CD4-positive, CD25-positive, alpha-beta regulatory T cell (primary cell): Measurements from ENCODE around the gene SLC15A1. TPM values are rescaled to one million over a fixed set of nuclear protein-coding genes. Genes with fewer than 3 reads are reported as not detected.

Source experiments
- ATAC-seq, 2 donors: fragments of 150-1000 bp; cut with Tn5 transposase; one replicate each; pipeline ENCODE4 v1.10.0; 2021; ENCODE audit warnings: low read depth in 2 of 2, moderate number of reproducible peaks in 2 of 2, moderate library complexity in 1 of 2
- DNase-seq, 3 donors: peaks; one replicate each; pipeline versions ENCODE4 v3.0.0 to v3.0.0-alpha.2; 2012 to 2022; ENCODE audit warnings: mixed read lengths in 1 of 3
- H3K27ac ChIP-seq: one replicate; pipeline ENCODE4 v1.7.0; 2013; ENCODE audit warnings: mild to moderate bottlenecking, low read length; ENCODE audit not compliant: insufficient read depth, poor library complexity, severe bottlenecking
- H3K27me3 ChIP-seq: one replicate; pipeline ENCODE4 v1.7.0; 2013; ENCODE audit warnings: low read length; ENCODE audit not compliant: control insufficient read depth, insufficient read depth
- H3K36me3 ChIP-seq: one replicate; pipeline ENCODE4 v1.7.0; 2013; ENCODE audit warnings: mild to moderate bottlenecking, low read length, moderate library complexity; ENCODE audit not compliant: control insufficient read depth, insufficient read depth
- H3K4me1 ChIP-seq: 2 replicates; pipeline ENCODE4 v1.7.0; 2013; ENCODE audit warnings: mild to moderate bottlenecking, low read length; ENCODE audit not compliant: insufficient read depth, control insufficient read depth, poor library complexity, severe bottlenecking
- H3K4me3 ChIP-seq: one replicate; pipeline ENCODE4 v1.7.0; 2013; ENCODE audit warnings: low read depth, mild to moderate bottlenecking, low read length, moderate library complexity
- H3K9me3 ChIP-seq, 2 experiments: 1 replicate in 1 of 2; 2 replicates in 1 of 2; pipeline ENCODE4 v1.7.0; 2013; ENCODE audit warnings: low read length in 2 of 2, mild to moderate bottlenecking in 1 of 2, moderate library complexity in 1 of 2; ENCODE audit not compliant: control insufficient read depth in 2 of 2
- H3K27ac Mint-ChIP-seq, 3 donors: one replicate each; pipeline ENCODE4 v1.8.0; 2020 to 2022; ENCODE audit warnings: mild to moderate bottlenecking in 3 of 3, mixed read lengths in 3 of 3, moderate library complexity in 2 of 3
- H3K27me3 Mint-ChIP-seq: one replicate; pipeline ENCODE4 v1.8.0; 2022; ENCODE audit warnings: mild to moderate bottlenecking, mixed read lengths
- H3K36me3 Mint-ChIP-seq: one replicate; pipeline ENCODE4 v1.8.0; 2020; ENCODE audit warnings: mixed read lengths
- H3K4me1 Mint-ChIP-seq, 4 donors: one replicate each; pipeline ENCODE4 v1.8.0; 2020 to 2022; ENCODE audit warnings: mixed read lengths in 4 of 4, mild to moderate bottlenecking in 1 of 4
- H3K4me3 Mint-ChIP-seq, 4 donors: one replicate each; pipeline ENCODE4 v1.8.0; 2020 to 2022; ENCODE audit warnings: mild to moderate bottlenecking in 4 of 4, mixed read lengths in 4 of 4, moderate library complexity in 3 of 4
- H3K9me3 Mint-ChIP-seq, 7 donors: one replicate each; pipeline ENCODE4 v1.8.0; 2020 to 2022; ENCODE audit warnings: mixed read lengths in 7 of 7, mild to moderate bottlenecking in 3 of 7, moderate library complexity in 2 of 7
- polyA plus RNA-seq, 4 donors: library from polyadenylated mRNA; unstranded; fragments of 300-500 nt; fragmentation: Illumina TruSeq; gene quantifications; one replicate each; pipeline ENCODE4 v1.2.3, GENCODE V29; 2021
- total RNA-seq: library from RNA; stranded (reverse); gene quantifications from one replicate; pipeline ENCODE4 v1.2.3, GENCODE V29; 2022

Gene SLC15A1
- total and polyA plus RNA-seq, 5 donors from 2014 or later = not detected

- ATAC-seq (peak in 1 of 2 donors; percentile 56), DNase-seq (peak in 1 of 3 donors; percentile 23)
- Histone ChIP-seq H3K36me3 (no peaks in the 10 kb centered on the region), H3K27me3 (peaks cover 5% of the 10 kb centered on the region), H3K4me3 (no peak overlapping the region), H3K9me3 (no peaks in the 10 kb centered on the region), H3K4me1 (no peaks in the 10 kb centered on the region), H3K27ac (no peak overlapping the region)
- H3K9me3 Mint-ChIP-seq = no peaks in the 10 kb centered on the region
- H3K27me3 Mint-ChIP-seq = peaks cover 8% of the 10 kb centered on the region
- H3K4me3 Mint-ChIP-seq = peak overlapping the region in 1 of 4 donors; percentile 26
- peaks cover 0 to 6% (median 5%) of the 10 kb centered on the region in 4 donors for H3K4me1 Mint-ChIP-seq
- H3K36me3 Mint-ChIP-seq = no peaks in the 10 kb centered on the region
- H3K27ac Mint-ChIP-seq = peak overlapping the region in 1 of 3 donors; percentile 19
These were observed 88.4 kb downstream of the SLC15A1 start for GRCh38 chr13:98664047-98664446.

GRCh38 chr13:98658131-98658530 lies 94.3 kb downstream of the SLC15A1 start:
- no peak overlapping the region for H3K4me3 ChIP-seq
- DNase-seq = no peak
- H3K9me3 ChIP-seq = no peaks in the 10 kb centered on the region
- peaks cover 4% of the 10 kb centered on the region for H3K4me1 ChIP-seq
- H3K27ac ChIP-seq = no peak overlapping the region
- H3K27me3 Mint-ChIP-seq = peaks cover 22% of the 10 kb centered on the region
- peaks cover 0 to 4% (median 2%) of the 10 kb centered on the region in 4 donors for H3K4me1 Mint-ChIP-seq
- H3K9me3 Mint-ChIP-seq = peaks cover 0 to 1% (median 0%) of the 10 kb centered on the region in 7 donors
- no peak overlapping the region for H3K27ac Mint-ChIP-seq
- no peaks in the 10 kb centered on the region for H3K36me3 ChIP-seq
- no peak for ATAC-seq
- no peaks in the 10 kb centered on the region for H3K27me3 ChIP-seq
- H3K4me3 Mint-ChIP-seq = no peak overlapping the region
- no peaks in the 10 kb centered on the region for H3K36me3 Mint-ChIP-seq

- Mint-ChIP-seq H3K4me1 (peaks cover 0 to 4% (median 2%) of the 10 kb centered on the region in 4 donors), H3K27ac (no peak overlapping the region), H3K27me3 (peaks cover 22% of the 10 kb centered on the region), H3K9me3 (peaks cover 0 to 1% (median 0%) of the 10 kb centered on the region in 7 donors), H3K36me3 (no peaks in the 10 kb centered on the region), H3K4me3 (no peak overlapping the region)
- Histone ChIP-seq H3K4me1 (peaks cover 4% of the 10 kb centered on the region), H3K27me3 (no peaks in the 10 kb centered on the region), H3K27ac (no peak overlapping the region), H3K4me3 (no peak overlapping the region), H3K36me3 (no peaks in the 10 kb centered on the region), H3K9me3 (no peaks in the 10 kb centered on the region)
- ATAC-seq = no peak
- DNase-seq = no peak
These were observed 94.9 kb downstream of the SLC15A1 start for GRCh38 chr13:98657506-98658085.

GRCh38 chr13:98656223-98656622 lies 96.2 kb downstream of the SLC15A1 start:
- peaks cover 0 to 1% (median 0%) of the 10 kb centered on the region in 7 donors for H3K9me3 Mint-ChIP-seq
- H3K4me1 Mint-ChIP-seq = peaks cover 0 to 4% (median 2%) of the 10 kb centered on the region in 4 donors
- H3K27ac Mint-ChIP-seq = no peak overlapping the region
- no peak for DNase-seq
- no peak for ATAC-seq
- Histone ChIP-seq H3K27ac (no peak overlapping the region), H3K27me3 (no peaks in the 10 kb centered on the region), H3K4me3 (no peak overlapping the region), H3K9me3 (no peaks in the 10 kb centered on the region), H3K36me3 (no peaks in the 10 kb centered on the region), H3K4me1 (peaks cover 4% of the 10 kb centered on the region)
- peak overlapping the region in 1 of 4 donors; percentile 38 for H3K4me3 Mint-ChIP-seq
- peaks cover 18% of the 10 kb centered on the region for H3K27me3 Mint-ChIP-seq
- H3K36me3 Mint-ChIP-seq = no peaks in the 10 kb centered on the region

DNA sequence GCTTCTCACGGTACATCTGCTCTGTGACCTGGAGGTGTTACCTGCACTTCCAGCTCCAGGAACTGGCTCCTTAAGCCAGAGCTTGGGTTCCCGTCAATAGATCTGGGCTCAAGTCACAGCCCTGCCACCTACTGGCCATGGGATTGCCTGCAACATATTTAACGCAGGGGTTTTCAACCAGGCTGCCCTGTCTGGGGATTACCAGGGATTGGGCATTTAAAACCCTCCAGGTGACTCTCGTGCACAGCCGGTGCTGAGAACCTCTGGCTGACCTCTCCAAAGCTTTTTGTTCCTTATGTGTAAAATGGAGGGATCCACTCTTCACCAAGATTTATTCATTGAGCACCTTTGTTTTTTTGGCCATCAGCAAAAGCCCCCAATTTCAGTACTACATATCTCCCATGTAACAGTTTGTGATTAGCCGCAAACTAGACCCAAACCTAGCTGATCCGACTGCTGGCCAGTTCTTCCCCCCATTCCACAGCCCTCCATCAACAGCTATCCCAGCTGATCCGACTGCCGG lies 98.9 kb downstream of the SLC15A1 start:
- H3K27me3 ChIP-seq = no peaks in the 10 kb centered on the region
- H3K9me3 Mint-ChIP-seq = peaks cover 0 to 1% (median 0%) of the 10 kb centered on the region in 7 donors
- peaks cover 4% of the 10 kb centered on the region for H3K4me1 ChIP-seq
- H3K27ac ChIP-seq = no peak overlapping the region
- no peaks in the 10 kb centered on the region for H3K36me3 ChIP-seq
- peak overlapping the region; percentile 40 for H3K4me3 ChIP-seq
- peaks cover 18% of the 10 kb centered on the region for H3K27me3 Mint-ChIP-seq
- no peaks in the 10 kb centered on the region for H3K9me3 ChIP-seq
- ATAC-seq = peak; percentile 81 to 82
- H3K36me3 Mint-ChIP-seq = no peaks in the 10 kb centered on the region
- peak; percentile 52 to 71 (median 63) for DNase-seq
- H3K27ac Mint-ChIP-seq = peak overlapping the region in 1 of 3 donors; percentile 90
- peaks cover 0 to 4% (median 2%) of the 10 kb centered on the region in 4 donors for H3K4me1 Mint-ChIP-seq
- peak overlapping the region in 1 of 4 donors; percentile 65 for H3K4me3 Mint-ChIP-seq

DNA sequence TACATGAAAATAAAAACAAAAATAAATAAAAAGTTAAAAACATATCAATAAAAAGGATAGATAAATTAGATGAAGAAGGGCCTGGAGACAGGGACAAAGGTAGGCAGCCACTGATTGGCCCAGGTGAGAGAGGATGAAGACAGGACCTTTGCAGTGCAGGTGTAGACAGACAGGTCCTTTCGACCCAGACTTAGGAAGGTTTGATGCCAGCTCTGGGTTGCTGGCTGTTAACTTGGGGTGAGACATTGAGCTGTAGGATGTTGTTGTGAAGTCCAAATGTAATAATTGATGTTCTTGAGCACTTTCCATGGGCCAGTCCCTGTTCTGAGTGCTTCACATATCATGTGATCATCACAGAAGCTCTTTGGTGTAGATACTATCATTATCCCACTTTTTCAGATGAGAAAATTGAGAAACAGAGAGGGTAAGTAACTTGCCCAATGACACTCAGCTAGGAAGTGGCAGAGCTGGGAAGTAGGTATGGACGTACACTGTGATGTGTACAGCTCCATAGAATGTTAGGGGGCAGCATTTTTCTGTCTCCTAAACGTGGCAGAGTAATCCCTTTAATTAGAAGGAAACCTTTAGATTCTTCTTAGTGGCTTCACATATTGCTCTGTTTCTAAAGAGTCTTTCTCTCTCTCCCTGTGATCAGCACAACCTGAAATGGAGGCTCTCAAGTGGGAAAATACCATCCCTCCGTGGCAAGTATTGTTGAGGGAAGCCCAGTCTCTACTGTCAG lies 99.6 kb downstream of the SLC15A1 start:
- no peaks in the 10 kb centered on the region for H3K36me3 ChIP-seq
- peaks cover 4% of the 10 kb centered on the region for H3K4me1 ChIP-seq
- Mint-ChIP-seq H3K9me3 (no peaks in the 10 kb centered on the region), H3K27me3 (peaks cover 18% of the 10 kb centered on the region), H3K36me3 (no peaks in the 10 kb centered on the region), H3K4me3 (peak overlapping the region in 1 of 4 donors; percentile 65), H3K27ac (peak overlapping the region in 1 of 3 donors; percentile 90), H3K4me1 (peaks cover 0 to 4% (median 2%) of the 10 kb centered on the region in 4 donors)
- ATAC-seq (no peak), DNase-seq (no peak)
- no peaks in the 10 kb centered on the region for H3K9me3 ChIP-seq
- no peaks in the 10 kb centered on the region for H3K27me3 ChIP-seq
- H3K4me3 ChIP-seq = peak overlapping the region; percentile 40
- no peak overlapping the region for H3K27ac ChIP-seq

DNA sequence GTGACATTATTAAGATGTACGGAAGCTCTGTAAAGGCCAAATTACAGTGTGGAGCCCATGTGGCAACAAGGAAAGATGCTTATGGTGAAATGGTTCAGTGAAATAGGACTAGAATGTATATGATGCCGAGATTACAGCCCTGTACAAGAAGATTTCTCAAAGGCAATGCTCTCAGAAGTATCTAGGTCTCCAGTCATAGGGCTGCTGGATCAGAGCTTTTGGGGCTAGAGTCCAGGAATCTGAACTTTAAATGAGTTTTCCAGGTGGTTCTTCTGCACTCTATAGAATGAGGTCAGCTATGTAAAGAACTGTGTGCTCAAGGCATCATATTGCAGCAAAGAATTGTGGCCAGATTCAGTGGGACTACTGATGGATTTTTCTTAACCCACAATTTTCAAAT lies 100.2 kb downstream of the SLC15A1 start:
- Histone ChIP-seq H3K27me3 (no peaks in the 10 kb centered on the region), H3K27ac (no peak overlapping the region), H3K4me3 (no peak overlapping the region), H3K36me3 (no peaks in the 10 kb centered on the region), H3K9me3 (no peaks in the 10 kb centered on the region), H3K4me1 (peaks cover 4% of the 10 kb centered on the region)
- Mint-ChIP-seq H3K9me3 (no peaks in the 10 kb centered on the region), H3K27ac (no peak overlapping the region), H3K4me1 (peaks cover 0 to 4% (median 2%) of the 10 kb centered on the region in 4 donors), H3K27me3 (peaks cover 18% of the 10 kb centered on the region), H3K36me3 (no peaks in the 10 kb centered on the region), H3K4me3 (no peak overlapping the region)
- DNase-seq (no peak), ATAC-seq (no peak)
